K562 (cell line): ENCODE measurements around the gene MECR. TPM values are rescaled to one million over a fixed set of nuclear protein-coding genes. Genes with fewer than 3 reads are reported as not detected.

Experiments
- ARID1B ChIP-seq: fragments of 450-650 bp; IDR thresholded peaks from 2 replicates; pipeline ENCODE4 v1.6.1; 2016; ENCODE audit warnings: antibody characterized with exemption, mild to moderate bottlenecking, inconsistent platforms
- CBX3 ChIP-seq, 2 experiments: IDR thresholded peaks; 1 replicate in 1 of 2; 2 replicates in 1 of 2; pipeline ENCODE4 v1.6.1; 2012; ENCODE audit warnings: inconsistent platforms in 2 of 2, low read length in 2 of 2, borderline replicate concordance in 1 of 2, control low read depth in 1 of 2
- HNRNPUL1 ChIP-seq: fragments of 200-400 bp; formaldehyde crosslinking; IDR thresholded peaks from 2 replicates; pipeline ENCODE4 v1.6.1; 2017; ENCODE audit warnings: low read length
- KAT2B ChIP-seq: IDR thresholded peaks from one replicate; pipeline ENCODE4 v1.6.1; 2012; ENCODE audit warnings: low read depth, mild to moderate bottlenecking, control low read depth, inconsistent platforms, low read length, moderate library complexity
- MAFK ChIP-seq: IDR thresholded peaks from 2 replicates; pipeline ENCODE4 v1.6.1; 2011; ENCODE audit warnings: low read length, improper control_type of control experiment
- POLR2B ChIP-seq: fragments of 450-650 bp; IDR thresholded peaks from 2 replicates; pipeline ENCODE4 v1.6.1; 2018; ENCODE audit warnings: low read depth; ENCODE audit not compliant: partially characterized antibody
- RUNX1 ChIP-seq: sonication (generic); IDR thresholded peaks from 2 replicates; pipeline ENCODE4 v1.6.1; 2016; ENCODE audit warnings: antibody characterized with exemption, low read depth
- TAF9B ChIP-seq: fragments of 450-650 bp; IDR thresholded peaks from 2 replicates; pipeline ENCODE4 v1.6.1; 2018; ENCODE audit warnings: mild to moderate bottlenecking; ENCODE audit not compliant: partially characterized antibody
- TCF3 ChIP-seq: sonication (generic); formaldehyde crosslinking; IDR thresholded peaks from 2 replicates; pipeline ENCODE4 v1.4.0; 2020; ENCODE audit warnings: mild to moderate bottlenecking, missing genetic modification reagents
- ZFPM2 ChIP-seq: fragments of 250-450 bp; sonication (Bioruptor Pico); IDR thresholded peaks from 2 replicates; pipeline ENCODE4 v1.5.1; 2022; ENCODE audit warnings: mild to moderate bottlenecking
- ZKSCAN3 ChIP-seq: fragments of 250-450 bp; sonication (Bioruptor Pico); IDR thresholded peaks from 2 replicates; pipeline ENCODE4 v1.4.0; 2020
- ZNF316 ChIP-seq: fragments of 450-650 bp; IDR thresholded peaks from 2 replicates; pipeline ENCODE4 v1.6.1; 2016
- ZNF354B ChIP-seq: fragments of 250-450 bp; sonication (Bioruptor Pico); IDR thresholded peaks from 2 replicates; pipeline ENCODE4 v1.4.0; 2020
- polyA plus RNA-seq, 8 experiments: library from polyadenylated mRNA; depleted of rRNA in 4 of 8; stranded (reverse) in 5 of 8; unstranded in 3 of 8; fragments of >200 nt; fragmentation: Nextera tagmentation in 2 of 8; fragmentation: Illumina TruSeq in 1 of 8; extraction: Ambion mirVana in 2 of 8; extraction: Trizol in 1 of 8; gene quantifications; 2 replicates each; pipeline versions ENCODE4 v1.2.1 to v1.2.3, GENCODE V29; 2011 to 2014; ENCODE audit warnings: inconsistent platforms in 1 of 8, missing spikeins in 1 of 8
- total RNA-seq, 7 experiments: library from RNA; depleted of rRNA in 6 of 7; stranded (reverse); fragments of >200 nt in 6 of 7; fragmentation: Illumina TruSeq in 2 of 7; extraction: Trizol in 2 of 7; gene quantifications; 2 replicates each; pipeline versions ENCODE4 v1.2.1 to v1.2.3, GENCODE V29; 2011 to 2021; ENCODE audit warnings: low replicate concordance in 1 of 7

The MECR gene
- total and polyA plus RNA-seq, 9 of the 15 experiments (the other 6 are each of a cell fraction or from before 2014, with no cell fraction given) = 10.4 to 58.6 (median 42.9) TPM

DNA sequence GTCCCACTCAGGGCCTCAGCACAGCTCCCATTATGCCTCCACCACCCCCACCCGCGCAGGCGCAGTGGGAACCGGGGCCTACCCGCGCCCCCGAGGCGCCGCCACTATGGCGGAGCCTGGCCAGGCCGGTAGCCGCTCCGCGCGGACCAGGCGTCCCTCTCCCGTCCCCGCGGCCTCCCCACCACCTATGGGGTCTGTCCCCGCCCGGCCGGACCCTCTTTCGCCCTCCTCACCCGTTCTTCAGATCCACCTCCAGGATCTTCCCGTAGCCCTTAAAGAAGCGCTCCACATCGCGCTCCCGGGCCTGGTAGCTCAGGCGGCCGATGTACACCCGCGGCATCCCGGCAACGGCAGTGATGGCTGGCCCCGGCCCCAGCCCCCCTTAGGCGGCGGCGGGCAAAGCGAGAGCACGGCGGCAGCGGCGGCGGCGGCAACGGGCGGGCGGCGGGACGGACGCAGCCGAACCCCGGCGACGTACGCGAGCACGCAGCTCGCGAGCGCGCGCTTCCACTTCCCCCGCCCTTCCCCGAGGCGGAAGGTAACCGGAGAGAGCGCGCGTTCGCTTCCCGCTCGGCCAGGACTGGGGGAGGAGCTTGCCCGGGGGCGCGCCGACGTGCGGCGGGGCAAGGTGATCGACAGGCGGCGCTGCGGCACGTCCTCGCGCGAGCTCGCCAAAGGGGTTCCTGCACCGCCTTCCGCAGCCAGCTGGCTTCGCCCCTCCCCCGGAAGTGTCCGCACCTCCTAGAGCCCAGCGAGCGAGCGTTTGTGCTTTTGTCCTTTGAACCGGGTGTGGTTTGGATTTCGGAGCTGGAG lies 49.1 kb downstream of the MECR start, which contains the start of gene SRSF4 (continued):
- TF ChIP-seq ZKSCAN3 = no peak
- peak; percentile 89 for TF ChIP-seq TAF9B
- TF ChIP-seq RUNX1 = 0 out of 2 replicates have a peak, but pooled peaks have one; percentile 58
- no peak for TF ChIP-seq ARID1B
- no peak for TF ChIP-seq ZNF354B
- TF ChIP-seq HNRNPUL1 = no peak
- TF ChIP-seq CBX3 (IDR thresholded peaks at IDR 0.05; ENCODE audit: borderline replicate concordance in 1 of 2, low read length in 2 of 2) = peak in 1 of 2 experiments; percentile 70; a peak in 1 of 3 replicates
- peak; percentile 86 for TF ChIP-seq POLR2B
- no peak for TF ChIP-seq ZFPM2 (CRISPR knock-in tag)
- TF ChIP-seq ZNF316 = peak; percentile 40; the same call in 1 of the 2 replicates
- TF ChIP-seq TCF3 (CRISPR knock-in tag) = peak; percentile 54; the same call in 1 of the 2 replicates
- TF ChIP-seq KAT2B = no peak
- TF ChIP-seq MAFK = no peak; the same call in 1 of the 2 replicates
